ENCODE data around the gene BEND5.

DNA sequence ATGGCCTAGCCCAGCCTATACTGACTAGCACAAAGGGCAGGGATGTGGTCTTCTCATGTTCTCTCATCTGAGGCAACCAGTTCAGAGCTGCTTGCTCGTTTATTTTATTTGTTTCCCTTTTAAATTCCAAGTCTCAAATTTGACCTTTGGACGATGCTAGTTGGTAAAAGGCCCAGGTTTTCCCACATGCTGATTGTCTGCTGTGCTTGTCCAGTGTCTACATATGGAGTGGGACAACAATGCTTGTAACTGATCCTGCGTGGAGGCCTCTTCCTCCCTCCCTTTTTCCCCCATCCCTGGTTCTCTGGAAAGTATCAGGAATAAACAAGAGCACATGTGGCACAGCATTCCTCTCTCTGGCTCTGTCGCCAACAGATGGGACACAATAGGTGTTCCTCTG is 34.0 kb upstream of the BEND5 start:
- no peak for TF ChIP-seq POLR2A (IDR thresholded peaks at IDR 0.05)
- no peak for TF ChIP-seq CTCF (IDR thresholded peaks at IDR 0.05)
- no peak for TF ChIP-seq EP300 (IDR thresholded peaks at IDR 0.05)

Measured in sigmoid colon (tissue), 4 donors.